H1 (cell line): ENCODE data around the gene COL8A2. TPM values are rescaled to one million over a fixed set of nuclear protein-coding genes. Genes with fewer than 3 reads are reported as not detected.

Experiments
- BCL11A ChIP-seq, 2 experiments: IDR thresholded peaks; one replicate each; pipeline ENCODE4 v1.6.1; 2011; ENCODE audit warnings: low read depth in 2 of 2, low read length in 2 of 2, mild to moderate bottlenecking in 2 of 2
- CHD7 ChIP-seq: fragments of 300-600 bp; sonication (generic); IDR thresholded peaks from 2 replicates; pipeline ENCODE4 v1.7.1; 2012; ENCODE audit warnings: low read length, moderate library complexity, mild to moderate bottlenecking, inconsistent platforms; ENCODE audit not compliant: insufficient replicate concordance
- CTBP2 ChIP-seq: IDR thresholded peaks from 2 replicates; pipeline ENCODE4 v1.7.0; 2011; ENCODE audit warnings: borderline replicate concordance, mild to moderate bottlenecking, moderate library complexity, mixed read lengths, low read length; ENCODE audit not compliant: insufficient read depth, insufficient read length
- POLR2AphosphoS5 ChIP-seq: IDR thresholded peaks from 2 replicates; pipeline ENCODE4 v1.6.1; 2011; ENCODE audit warnings: low read depth, low read length
- TBP ChIP-seq: IDR thresholded peaks from 2 replicates; pipeline ENCODE4 v1.6.1; 2011; ENCODE audit warnings: low read depth, low read length, improper control_type of control experiment
- polyA plus RNA-seq, 7 experiments: library from polyadenylated mRNA; depleted of rRNA in 3 of 7; stranded (reverse) in 5 of 7; unstranded in 2 of 7; fragments of >200 nt in 5 of 7; fragments of 200-250 nt in 2 of 7; gene quantifications; 1 replicate in 5 of 7; 2 replicates in 1 of 7; 4 replicates in 1 of 7; pipeline versions ENCODE4 v1.2.1 to v1.2.3, GENCODE V29; 2011 to 2013; ENCODE audit warnings: missing spikeins in 2 of 7, mixed read lengths in 2 of 7
- total RNA-seq: library from RNA; stranded (reverse); fragmentation: NEBNext Ultra II Directional; extraction: Animal tissue kit (Norgen Biotek cat#: 25700); gene quantifications from 2 replicates; pipeline ENCODE4 v1.2.1, GENCODE V29; 2021

COL8A2 gene
- total and polyA plus RNA-seq, 2 of the 8 experiments (the other 6 are each of a cell fraction or from before 2014, with no cell fraction given): 2.1 to 2.8 TPM

GRCh38 chr1:36163426-36163825 is 38.4 kb upstream of the COL8A2 start (continued):
- TF ChIP-seq CHD7: no peak
- no peak for TF ChIP-seq POLR2AphosphoS5
- no peak for TF ChIP-seq BCL11A (IDR thresholded peaks at IDR 0.05; ENCODE audit: low read depth in 2 of 2, low read length in 2 of 2)
- TF ChIP-seq TBP: no peak
- TF ChIP-seq CTBP2: no peak
